ENCODE data around the gene ZFP69. TPM values are rescaled to one million over a fixed set of nuclear protein-coding genes. Genes with fewer than 3 reads are reported as not detected.

ZFP69 gene
- total and polyA plus RNA-seq, 2 donors (not counting 3 experiments of a cell fraction or from before 2014, with no cell fraction given) = 0.98 to 2.4 TPM

- Histone ChIP-seq H3K4me1 (ENCODE audit: control insufficient read depth, extremely low read depth, insufficient read depth, low read length) (no peaks in the 10 kb centered on the region), H2AFZ (ENCODE audit: low read depth, low read length) (no peak overlapping the region), H3K79me2 (ENCODE audit: control insufficient read depth, insufficient read depth, low read length) (no peaks in the 10 kb centered on the region), H3K9ac (replicated peaks; ENCODE audit: extremely low read depth, insufficient read depth, low read length) (no peak overlapping the region), H3K36me3 (ENCODE audit: control insufficient read depth in 2 of 2, extremely low read depth in 1 of 2, insufficient read depth in 2 of 2, low read length in 2 of 2) (no peaks in the 10 kb centered on the region), H3K9me3 (replicated peaks; ENCODE audit: control insufficient read depth, insufficient read depth, low read length) (peaks cover 15% of the 10 kb centered on the region), H3K9me1 (replicated peaks; ENCODE audit: control insufficient read depth, extremely low read depth, insufficient read depth, low read length) (no peaks in the 10 kb centered on the region), H3K4me3 (replicated peaks in 1 of 3; ENCODE audit: insufficient read depth in 1 of 3, low read depth in 1 of 3, low read length in 3 of 3) (no peak overlapping the region), H3K4me2 (ENCODE audit: insufficient read depth, low read length) (no peak overlapping the region), H4K20me1 (replicated peaks; ENCODE audit: control insufficient read depth, extremely low read depth, insufficient read depth, low read length) (no peaks in the 10 kb centered on the region), H3K27me3 (ENCODE audit: control insufficient read depth in 2 of 2, insufficient read depth in 2 of 2, low read length in 2 of 2) (no peaks in the 10 kb centered on the region), H3K27ac (ENCODE audit: insufficient read depth, low read depth, low read length) (no peak overlapping the region)
- TF ChIP-seq POLR2AphosphoS5 (IDR thresholded peaks at IDR 0.05; ENCODE audit: insufficient read depth, low read depth, low read length) (no peak), POLR2A (IDR thresholded peaks at IDR 0.05; ENCODE audit: low read depth, low read length) (no peak)
- TF ChIP-seq, protein P1, sequence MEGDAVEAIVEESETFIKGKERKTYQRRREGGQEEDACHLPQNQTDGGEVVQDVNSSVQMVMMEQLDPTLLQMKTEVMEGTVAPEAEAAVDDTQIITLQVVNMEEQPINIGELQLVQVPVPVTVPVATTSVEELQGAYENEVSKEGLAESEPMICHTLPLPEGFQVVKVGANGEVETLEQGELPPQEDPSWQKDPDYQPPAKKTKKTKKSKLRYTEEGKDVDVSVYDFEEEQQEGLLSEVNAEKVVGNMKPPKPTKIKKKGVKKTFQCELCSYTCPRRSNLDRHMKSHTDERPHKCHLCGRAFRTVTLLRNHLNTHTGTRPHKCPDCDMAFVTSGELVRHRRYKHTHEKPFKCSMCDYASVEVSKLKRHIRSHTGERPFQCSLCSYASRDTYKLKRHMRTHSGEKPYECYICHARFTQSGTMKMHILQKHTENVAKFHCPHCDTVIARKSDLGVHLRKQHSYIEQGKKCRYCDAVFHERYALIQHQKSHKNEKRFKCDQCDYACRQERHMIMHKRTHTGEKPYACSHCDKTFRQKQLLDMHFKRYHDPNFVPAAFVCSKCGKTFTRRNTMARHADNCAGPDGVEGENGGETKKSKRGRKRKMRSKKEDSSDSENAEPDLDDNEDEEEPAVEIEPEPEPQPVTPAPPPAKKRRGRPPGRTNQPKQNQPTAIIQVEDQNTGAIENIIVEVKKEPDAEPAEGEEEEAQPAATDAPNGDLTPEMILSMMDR (IDR thresholded peaks at IDR 0.05; ENCODE audit: extremely low read depth in 1 of 2, insufficient read depth in 1 of 2, low read depth in 1 of 2, low read length in 2 of 2) = no peak
- BruUV-seq (replicated peaks) = no TSS peak
- DNase-seq (ENCODE audit: low read depth, low spot score) (no peak), FAIRE-seq (peak; percentile 48)
- ChIA-PET CTCF (no interaction called here), POLR2A (no interaction called here)
- intact Hi-C loops (cut with micrococcal nuclease) = no loop called here
- dilution Hi-C loops (cut with MboI; ENCODE audit: extremely low pct_ligation_motif_present, low sequenced_read_pairs) = no loop called here
Measured at GRCh38 chr1:40462956-40463590, 14.0 kb upstream of the ZFP69 start.

DNA sequence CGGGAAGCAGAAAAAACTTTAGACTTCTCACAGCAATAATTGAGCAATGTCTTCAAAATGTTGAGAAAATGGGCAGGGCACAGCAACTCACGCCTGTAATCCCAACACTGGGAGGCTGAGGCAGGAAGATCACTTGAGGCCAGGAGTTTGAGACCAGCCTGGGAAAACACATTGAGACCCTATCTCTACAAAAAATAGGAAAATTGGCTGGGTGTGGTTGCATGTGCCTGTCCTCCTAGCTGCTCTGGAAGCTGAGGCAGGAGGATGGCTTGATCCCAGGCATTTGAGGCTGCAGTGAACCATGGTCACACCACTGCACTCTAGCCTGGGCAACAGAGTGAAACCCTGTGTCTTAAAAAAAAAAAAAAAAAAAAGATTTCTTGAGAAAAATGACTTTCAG, 7.8 kb upstream of the ZFP69 start:
- Histone ChIP-seq H3K36me3 (ENCODE audit: control insufficient read depth in 2 of 2, extremely low read depth in 1 of 2, insufficient read depth in 2 of 2, low read length in 2 of 2) (no peaks in the 10 kb centered on the region), H3K4me3 (replicated peaks in 1 of 3; ENCODE audit: insufficient read depth in 1 of 3, low read depth in 1 of 3, low read length in 3 of 3) (no peak overlapping the region), H3K4me2 (ENCODE audit: insufficient read depth, low read length) (no peak overlapping the region), H3K79me2 (ENCODE audit: control insufficient read depth, insufficient read depth, low read length) (no peaks in the 10 kb centered on the region), H4K20me1 (replicated peaks; ENCODE audit: control insufficient read depth, extremely low read depth, insufficient read depth, low read length) (no peaks in the 10 kb centered on the region), H3K9me3 (replicated peaks; ENCODE audit: control insufficient read depth, insufficient read depth, low read length) (peaks cover 3% of the 10 kb centered on the region), H3K27me3 (ENCODE audit: control insufficient read depth in 2 of 2, insufficient read depth in 2 of 2, low read length in 2 of 2) (no peaks in the 10 kb centered on the region), H3K9me1 (replicated peaks; ENCODE audit: control insufficient read depth, extremely low read depth, insufficient read depth, low read length) (no peaks in the 10 kb centered on the region), H3K27ac (ENCODE audit: insufficient read depth, low read depth, low read length) (no peak overlapping the region), H3K4me1 (ENCODE audit: control insufficient read depth, extremely low read depth, insufficient read depth, low read length) (no peaks in the 10 kb centered on the region), H3K9ac (replicated peaks; ENCODE audit: extremely low read depth, insufficient read depth, low read length) (no peak overlapping the region), H2AFZ (ENCODE audit: low read depth, low read length) (no peak overlapping the region)
- POLR2A ChIA-PET = no interaction called here
- no TSS peak for BruUV-seq (replicated peaks)
- intact Hi-C loops (cut with micrococcal nuclease) = no loop called here
- no peak for TF ChIP-seq GATA2 (IDR thresholded peaks at IDR 0.05; ENCODE audit: insufficient read depth, insufficient read length, low read depth, low read length)
- no peak for TF ChIP-seq POLR2A (IDR thresholded peaks at IDR 0.05; ENCODE audit: low read depth, low read length)
- no peak for TF ChIP-seq JUN (IDR thresholded peaks at IDR 0.05; ENCODE audit: borderline replicate concordance, insufficient read depth, insufficient read length, low read depth)
- no peak for TF ChIP-seq MYC (IDR thresholded peaks at IDR 0.05; ENCODE audit: low read depth, low read length)
- TF ChIP-seq, protein P1 (IDR thresholded peaks at IDR 0.05; ENCODE audit: extremely low read depth in 1 of 2, insufficient read depth in 1 of 2, low read depth in 1 of 2, low read length in 2 of 2) = no peak
- TF ChIP-seq POLR2AphosphoS5 (IDR thresholded peaks at IDR 0.05; ENCODE audit: insufficient read depth, low read depth, low read length) = no peak
- no peak for TF ChIP-seq FOS (IDR thresholded peaks at IDR 0.05; ENCODE audit: borderline replicate concordance, insufficient read depth, low read length)
- no peak for TF ChIP-seq EZH2 (IDR thresholded peaks at IDR 0.05; ENCODE audit: borderline replicate concordance, low read depth, low read length, severe bottlenecking)
- TF ChIP-seq MAX (IDR thresholded peaks at IDR 0.05; ENCODE audit: insufficient read depth, insufficient read length) = no peak
- DNase-seq (ENCODE audit: low read depth, low spot score) (no peak), FAIRE-seq (no peak)
- dilution Hi-C loops (cut with MboI; ENCODE audit: extremely low pct_ligation_motif_present, low sequenced_read_pairs) = no loop called here
- CTCF ChIA-PET = no interaction called here
